NCI-H526 (cell line): ENCODE measurements around the gene GOLGA6L25.
"Not testable (repeated sequence)": the region's sequence is repeated elsewhere in the genome, so short reads cannot be mapped to it uniquely, and the experiment has no call there.

Source experiments
- DNase-seq, 2 experiments: peaks; one replicate each; lab custom pipeline; 2025; lab: John Stamatoyannopoulos, UW

GOLGA6L25 gene

GRCh38 chr15:28553268-28553667 is at the start of gene GOLGA6L25:
Gene GOLGA6L25 (plus strand): TSS chr15:28553568. CDS start chr15:28553629, 61 bp downstream.
- DNase-seq = not testable (repeated sequence)

GRCh38 chr15:28508217-28508889 is 45.0 kb upstream of the GOLGA6L25 start:
- not testable (repeated sequence) for DNase-seq

- DNase-seq = not testable (repeated sequence)
Observed at GRCh38 chr15:28514128-28514527, 39.2 kb upstream of the GOLGA6L25 start.

DNA sequence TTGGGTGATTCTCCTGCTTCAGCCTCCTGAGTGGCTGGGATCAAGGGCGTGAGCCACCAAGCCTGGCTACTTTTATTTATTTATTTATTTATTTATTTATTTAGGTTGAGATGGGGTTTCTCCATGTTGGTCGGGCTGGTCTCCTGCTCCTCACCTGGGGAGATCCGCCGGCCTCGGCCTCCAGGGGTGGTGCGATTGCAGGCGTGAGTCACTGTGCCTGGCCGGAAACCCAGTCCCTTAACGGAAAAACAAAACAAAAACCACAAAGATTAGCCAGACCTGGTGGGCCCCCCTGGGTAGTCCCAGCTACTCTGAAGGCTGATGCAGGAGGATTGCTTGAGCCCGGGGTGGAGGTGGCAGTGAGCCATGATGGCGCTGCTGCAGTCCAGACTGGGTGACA is 38.2 kb upstream of the GOLGA6L25 start:
- DNase-seq = not testable (repeated sequence)

- not testable (repeated sequence) for DNase-seq
Observed at GRCh38 chr15:28532954-28533353, 20.4 kb upstream of the GOLGA6L25 start, which contains the start of gene GOLGA8G. Gene GOLGA8G (minus strand): TSS chr15:28532971. CDS start chr15:28532909, 62 bp downstream.

DNA sequence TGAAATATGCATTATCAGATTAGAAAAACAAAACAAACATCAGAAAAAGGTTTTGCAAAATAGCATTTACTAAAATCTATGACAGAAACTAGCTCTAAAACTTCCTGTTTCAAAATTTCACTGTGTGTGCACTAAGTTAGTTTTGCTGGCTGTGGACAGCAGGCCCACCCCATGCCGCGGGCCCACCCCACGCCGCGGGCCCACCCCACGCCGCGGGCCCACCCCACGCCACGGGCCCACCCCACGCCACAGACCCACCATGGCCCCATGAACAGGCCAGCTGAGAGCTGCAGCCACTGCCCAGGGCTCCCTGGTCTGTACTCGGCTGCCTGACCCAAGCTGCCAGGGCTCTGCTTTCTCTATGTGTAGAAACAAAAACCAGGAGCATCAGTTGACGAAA is 20.0 kb downstream of the GOLGA6L25 start:
- DNase-seq = not testable (repeated sequence)

DNA sequence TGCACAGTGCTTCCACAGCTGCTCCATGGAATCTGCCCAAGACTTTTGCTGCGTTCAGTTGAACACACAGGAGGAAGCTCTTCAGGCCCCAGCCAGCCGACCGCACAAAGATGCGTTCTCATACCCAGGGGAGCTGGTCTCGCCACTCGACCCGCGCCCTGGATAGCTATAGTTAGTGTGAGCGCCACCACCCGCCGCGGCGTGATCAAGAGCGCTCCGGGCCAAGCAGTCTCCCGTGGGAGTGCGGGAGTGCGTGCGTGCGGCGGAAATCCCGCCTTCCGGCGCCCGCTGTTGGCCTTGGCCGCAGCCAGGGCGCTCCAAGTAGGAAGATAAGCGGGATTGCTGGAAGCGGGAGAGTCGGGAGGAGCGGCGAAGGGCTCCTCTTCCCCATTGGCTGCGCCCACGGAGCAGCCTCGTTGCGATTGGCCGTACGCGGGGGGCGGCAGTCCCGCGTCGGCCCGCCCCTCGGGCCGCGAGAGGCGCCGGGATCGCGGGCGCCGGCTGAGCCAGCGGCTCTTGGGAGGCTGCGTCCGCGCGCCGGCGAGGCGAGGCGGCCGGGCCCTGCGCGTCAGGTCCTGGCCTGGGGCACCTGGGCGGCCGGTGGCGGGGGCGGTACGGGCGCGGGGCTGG is 35.7 kb downstream of the GOLGA6L25 start:
- not testable (repeated sequence) for DNase-seq

- not testable (repeated sequence) for DNase-seq
Observed at GRCh38 chr15:28589769-28590168, 36.4 kb downstream of the GOLGA6L25 start.

DNA sequence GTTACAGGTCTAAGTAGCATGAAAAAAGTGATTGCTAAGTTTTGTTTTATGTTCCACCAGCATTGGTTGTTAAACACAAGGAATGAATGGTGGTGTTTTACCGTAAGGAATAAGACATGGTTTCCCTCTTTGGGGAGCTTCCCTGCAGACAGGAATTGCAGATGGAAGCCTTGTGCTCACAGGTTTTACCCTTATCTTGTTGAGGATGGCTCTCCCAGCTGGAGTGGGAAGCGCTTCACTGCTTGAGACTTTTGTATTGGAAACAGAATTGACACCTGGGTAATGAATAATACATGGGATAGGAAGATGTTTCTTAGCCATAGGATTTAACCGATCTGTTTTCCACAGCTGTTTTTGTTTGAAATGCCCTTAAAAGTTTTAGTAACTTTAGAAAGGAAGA is 39.0 kb downstream of the GOLGA6L25 start:
- DNase-seq = not testable (repeated sequence)

DNA sequence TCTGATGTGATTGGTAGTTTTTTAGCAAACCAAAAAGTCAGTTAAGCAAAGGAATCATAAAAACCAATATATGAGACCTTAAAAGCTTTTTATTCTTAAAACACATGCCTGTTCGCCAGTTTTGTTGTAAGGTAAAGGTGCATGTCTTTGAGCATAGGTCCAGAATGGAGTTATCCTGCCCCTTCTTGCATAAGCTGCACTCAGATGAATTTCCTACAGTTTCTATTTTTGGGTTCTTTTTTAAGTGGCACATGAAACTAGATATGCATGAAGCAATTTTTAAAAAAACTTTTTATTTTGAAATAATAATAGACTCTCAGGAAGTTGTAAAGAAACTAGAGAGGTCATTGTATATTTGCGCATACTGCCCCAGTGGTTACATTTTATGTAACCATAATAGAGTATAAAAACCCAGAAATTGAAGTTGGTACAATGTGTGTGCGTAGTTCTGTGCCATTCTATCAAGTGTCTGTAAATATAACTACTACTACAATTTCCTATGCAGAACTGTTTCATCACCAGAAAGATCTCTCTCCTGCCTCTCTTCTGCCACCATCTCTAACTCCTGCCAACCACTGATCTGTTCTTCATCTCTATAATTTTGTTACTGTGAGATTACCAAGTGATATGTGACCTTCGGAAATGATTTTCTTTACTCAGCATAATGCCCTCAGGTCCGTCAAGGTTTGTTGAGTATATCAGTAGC is 40.2 kb downstream of the GOLGA6L25 start:
- DNase-seq = not testable (repeated sequence)

DNA sequence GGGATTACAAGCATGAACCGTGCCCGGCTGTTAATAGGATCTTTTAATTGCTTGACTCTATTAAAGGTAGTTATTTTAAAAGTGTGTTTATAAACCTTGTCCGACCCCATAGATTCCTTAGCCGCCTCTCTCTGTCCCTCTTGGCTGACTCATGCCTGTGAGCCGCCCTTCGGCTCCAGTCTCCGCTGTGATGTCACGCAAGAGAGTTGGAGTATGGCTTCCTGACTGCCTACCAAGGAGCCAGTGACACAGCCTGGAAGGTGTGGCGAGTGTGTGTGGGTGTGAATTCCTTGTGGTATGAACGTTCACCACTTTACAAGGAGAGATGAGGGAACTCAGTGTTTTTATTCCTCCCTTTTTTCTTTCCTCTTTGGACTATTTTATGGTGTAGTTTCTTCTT is 44.1 kb downstream of the GOLGA6L25 start:
- DNase-seq = not testable (repeated sequence)

DNA sequence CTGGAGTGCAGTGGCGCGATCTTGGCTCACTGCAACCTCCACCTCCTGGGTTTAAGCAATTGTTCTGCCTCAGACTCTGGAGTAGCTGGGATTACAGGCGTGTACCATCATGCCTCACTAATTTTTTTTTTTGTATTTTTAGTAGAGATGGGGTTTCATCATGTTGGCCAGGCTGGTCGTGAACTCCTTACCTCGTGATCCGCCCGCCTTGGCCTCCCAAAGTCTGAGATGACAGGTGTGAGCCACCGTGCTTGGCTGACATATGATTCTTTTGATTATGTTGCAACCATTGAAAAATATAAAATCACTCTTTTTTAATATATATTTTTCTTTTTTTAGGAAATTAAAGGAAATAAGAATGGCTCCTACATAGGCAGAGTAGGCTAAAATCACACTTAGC is 44.8 kb downstream of the GOLGA6L25 start:
- DNase-seq = not testable (repeated sequence)

- not testable (repeated sequence) for DNase-seq
Observed at GRCh38 chr15:28602152-28602551, 48.8 kb downstream of the GOLGA6L25 start.
